Left lung (tissue), 10 donors: Measurements from ENCODE around the gene OSER1. TPM values are rescaled to one million over a fixed set of nuclear protein-coding genes. Genes with fewer than 3 reads are reported as not detected.
"Not testable (repeated sequence)": the region's sequence is repeated elsewhere in the genome, so short reads cannot be mapped to it uniquely, and the experiment has no call there.

Experiments
- ATAC-seq: fragments of 200-7000 bp; cut with Tn5 transposase; one replicate; pipeline ENCODE4 v1.9.1; 2020; ENCODE audit warnings: moderate library complexity
- DNase-seq, 4 donors: peaks; one replicate each; pipeline ENCODE4 v3.0.0-alpha.2; 2013 to 2020
- H3K27ac ChIP-seq, 2 donors: fragments of 200-600 bp; sonication (generic) in 1 of 2; one replicate each; pipeline versions ENCODE4 v1.5.0 to v1.8.0; 2020 to 2021
- H3K27me3 ChIP-seq, 2 donors: fragments of 200-600 bp; sonication (generic) in 1 of 2; one replicate each; pipeline versions ENCODE4 v1.5.0 to v1.8.0; 2020 to 2021
- H3K36me3 ChIP-seq, 2 donors: fragments of 200-600 bp; sonication (generic) in 1 of 2; one replicate each; pipeline versions ENCODE4 v1.5.0 to v1.8.0; 2020 to 2021
- H3K4me1 ChIP-seq, 2 donors: fragments of 200-600 bp; one replicate each; pipeline ENCODE4 v1.8.0; 2021
- H3K4me3 ChIP-seq, 2 donors: fragments of 200-600 bp; sonication (generic) in 1 of 2; one replicate each; pipeline versions ENCODE4 v1.5.0 to v1.8.0; 2020 to 2021; ENCODE audit warnings: mild to moderate bottlenecking in 1 of 2
- H3K9me3 ChIP-seq, 2 donors: fragments of 200-600 bp; sonication (generic) in 1 of 2; one replicate each; pipeline versions ENCODE4 v1.5.0 to v1.8.0; 2020 to 2021
- intact Hi-C, 2 donors: fragments of 100-400 bp; cut with DNase I; formaldehyde crosslinking; loops; one replicate each; pipeline versions ENCODE4 v1.11.2 to v1.14.2; 2022
- polyA plus RNA-seq, 6 donors: library from polyadenylated mRNA; unstranded; fragments of 120-200 nt; gene quantifications; one replicate each; pipeline ENCODE4 v1.2.1, GENCODE V29; 2013; ENCODE audit not compliant: insufficient read length in 6 of 6
- total RNA-seq, 2 donors: library from RNA; stranded (reverse); fragmentation: NEBNext Ultra II Directional; extraction: Animal tissue kit (Norgen Biotek cat#: 25700); gene quantifications; one replicate each; pipeline ENCODE4 v1.2.1, GENCODE V29; 2021
- TF ChIP-seq, protein P1 (sequence below), 2 donors: fragments of 200-600 bp; sonication (generic) in 1 of 2; IDR thresholded peaks; one replicate each; pipeline versions ENCODE4 v1.5.0 to v1.8.0; 2021; ENCODE audit warnings: antibody characterized with exemption in 2 of 2
- donor health status: DM: no; HTN: yes; CAD: no.
- donor health status: DM: no; HTN: no; CAD: no.

Gene OSER1
- total and polyA plus RNA-seq, 8 donors = 22.3 to 44.8 (median 36.8) TPM

DNA sequence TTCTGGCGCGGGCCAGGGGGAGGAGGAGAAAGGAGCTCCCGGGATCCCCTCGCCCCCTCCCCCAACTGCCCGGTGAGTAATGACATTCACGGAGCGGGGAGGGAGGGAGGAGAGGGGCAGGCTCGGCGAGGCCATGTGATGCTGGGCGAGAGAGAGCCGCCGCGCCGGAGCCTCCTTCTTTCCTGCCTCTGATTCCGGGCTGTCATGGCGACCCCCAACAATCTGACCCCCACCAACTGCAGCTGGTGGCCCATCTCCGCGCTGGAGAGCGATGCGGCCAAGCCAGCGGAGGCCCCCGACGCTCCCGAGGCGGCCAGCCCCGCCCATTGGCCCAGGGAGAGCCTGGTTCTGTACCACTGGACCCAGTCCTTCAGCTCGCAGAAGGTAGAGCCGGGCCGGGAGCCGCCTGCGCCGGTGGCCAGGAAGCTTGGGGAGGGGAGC is 36.6 kb upstream of the OSER1 start, which contains the start of gene GDAP1L1:
Gene GDAP1L1 (plus strand): TSS at position 178 of the 441 bp plus-strand sequence. CDS start 27 bp downstream, at position 205.
- ATAC-seq = peak; percentile 26
- TF ChIP-seq, protein P1, sequence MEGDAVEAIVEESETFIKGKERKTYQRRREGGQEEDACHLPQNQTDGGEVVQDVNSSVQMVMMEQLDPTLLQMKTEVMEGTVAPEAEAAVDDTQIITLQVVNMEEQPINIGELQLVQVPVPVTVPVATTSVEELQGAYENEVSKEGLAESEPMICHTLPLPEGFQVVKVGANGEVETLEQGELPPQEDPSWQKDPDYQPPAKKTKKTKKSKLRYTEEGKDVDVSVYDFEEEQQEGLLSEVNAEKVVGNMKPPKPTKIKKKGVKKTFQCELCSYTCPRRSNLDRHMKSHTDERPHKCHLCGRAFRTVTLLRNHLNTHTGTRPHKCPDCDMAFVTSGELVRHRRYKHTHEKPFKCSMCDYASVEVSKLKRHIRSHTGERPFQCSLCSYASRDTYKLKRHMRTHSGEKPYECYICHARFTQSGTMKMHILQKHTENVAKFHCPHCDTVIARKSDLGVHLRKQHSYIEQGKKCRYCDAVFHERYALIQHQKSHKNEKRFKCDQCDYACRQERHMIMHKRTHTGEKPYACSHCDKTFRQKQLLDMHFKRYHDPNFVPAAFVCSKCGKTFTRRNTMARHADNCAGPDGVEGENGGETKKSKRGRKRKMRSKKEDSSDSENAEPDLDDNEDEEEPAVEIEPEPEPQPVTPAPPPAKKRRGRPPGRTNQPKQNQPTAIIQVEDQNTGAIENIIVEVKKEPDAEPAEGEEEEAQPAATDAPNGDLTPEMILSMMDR (IDR thresholded peaks at IDR 0.05) = no peak
- no peaks in the 10 kb centered on the region for H3K36me3 ChIP-seq
- no peak for DNase-seq
- H3K27me3 ChIP-seq = peaks cover 14 to 37% of the 10 kb centered on the region in 2 donors
- H3K27ac ChIP-seq = no peak within 1 kb of the TSS
- H3K4me3 ChIP-seq = no peak within 1 kb of the TSS
- H3K4me1 ChIP-seq = no peaks in the 10 kb centered on the region
- intact Hi-C loops = no loop called here
- no peaks in the 10 kb centered on the region for H3K9me3 ChIP-seq

DNA sequence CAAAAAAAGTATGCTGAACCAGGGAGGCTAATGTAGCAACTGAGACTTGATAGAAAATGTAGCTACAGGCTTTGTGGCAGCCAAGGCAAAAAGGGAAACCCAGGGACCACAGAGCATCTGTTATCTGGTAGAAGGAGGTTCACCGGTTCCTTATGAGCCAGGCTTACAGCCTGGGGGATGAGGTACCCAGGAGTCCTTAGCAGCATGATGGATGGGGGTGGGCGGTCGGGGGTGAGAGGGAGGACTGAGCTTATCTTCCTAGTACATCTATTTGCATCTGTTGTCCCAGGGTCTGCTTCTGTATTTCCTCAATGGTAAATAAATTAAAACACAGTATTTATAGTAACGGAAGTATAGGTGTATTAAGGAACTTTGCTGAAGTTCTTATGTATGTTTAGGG is 35.4 kb upstream of the OSER1 start:
- Histone ChIP-seq H3K4me3 (no peak overlapping the region), H3K36me3 (no peaks in the 10 kb centered on the region), H3K27ac (no peak overlapping the region), H3K27me3 (peaks cover 14 to 37% of the 10 kb centered on the region in 2 donors), H3K9me3 (no peaks in the 10 kb centered on the region), H3K4me1 (no peaks in the 10 kb centered on the region)
- DNase-seq = no peak
- ATAC-seq = no peak
- intact Hi-C loops = no loop called here
- TF ChIP-seq, protein P1 (IDR thresholded peaks at IDR 0.05) = no peak

DNA sequence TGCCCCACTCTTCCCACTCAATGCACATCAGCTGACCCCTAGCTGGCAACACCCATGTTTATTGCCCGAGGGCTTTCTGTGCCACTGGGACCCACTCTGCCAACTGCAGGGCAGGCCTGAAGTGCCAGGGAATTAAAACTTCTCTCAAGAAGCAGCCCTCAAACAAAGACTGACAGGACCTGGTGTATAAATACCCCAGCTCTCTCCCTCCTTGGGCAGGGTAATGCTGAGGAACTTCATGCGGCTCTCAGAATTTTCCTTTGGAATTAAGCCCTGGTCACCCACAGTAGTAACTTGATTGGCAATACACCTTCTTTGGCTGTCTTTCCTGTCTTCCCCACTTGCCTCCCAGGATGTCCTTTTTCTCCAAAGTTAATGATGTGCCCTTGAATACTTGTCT is 31.2 kb upstream of the OSER1 start:
- TF ChIP-seq, protein P1 (IDR thresholded peaks at IDR 0.05) = no peak
- Histone ChIP-seq H3K27ac (no peak overlapping the region), H3K4me1 (no peaks in the 10 kb centered on the region), H3K36me3 (no peaks in the 10 kb centered on the region), H3K27me3 (peaks cover 0 to 8% of the 10 kb centered on the region in 2 donors), H3K4me3 (no peak overlapping the region), H3K9me3 (peaks cover 0 to 3% of the 10 kb centered on the region in 2 donors)
- DNase-seq (no peak), ATAC-seq (no peak)
- intact Hi-C loops = no loop called here

DNA sequence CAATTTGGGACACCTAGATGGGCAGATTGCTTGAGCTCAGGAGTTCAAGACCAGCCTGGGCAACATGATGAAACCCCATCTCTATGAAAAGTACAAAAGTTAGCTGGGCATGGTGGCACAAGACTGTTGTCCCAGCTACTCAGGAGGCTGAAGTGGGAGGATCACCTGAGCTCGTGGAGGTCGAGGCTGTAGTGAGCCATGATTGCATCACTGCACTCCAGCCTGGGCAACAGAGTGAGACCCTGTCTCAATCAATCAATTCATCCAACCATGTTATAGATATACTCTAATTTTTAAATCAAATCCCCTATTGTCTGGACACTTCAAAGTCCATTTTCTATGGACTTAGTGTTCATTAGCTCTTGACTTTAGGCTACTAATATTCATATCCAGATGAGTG is 26.3 kb upstream of the OSER1 start:
- intact Hi-C loops, H3K27ac ChIP-seq, DNase-seq, H3K27me3 ChIP-seq, H3K4me3 ChIP-seq, H3K4me1 ChIP-seq, H3K9me3 ChIP-seq, ATAC-seq, H3K36me3 ChIP-seq: not testable (repeated sequence)

DNA sequence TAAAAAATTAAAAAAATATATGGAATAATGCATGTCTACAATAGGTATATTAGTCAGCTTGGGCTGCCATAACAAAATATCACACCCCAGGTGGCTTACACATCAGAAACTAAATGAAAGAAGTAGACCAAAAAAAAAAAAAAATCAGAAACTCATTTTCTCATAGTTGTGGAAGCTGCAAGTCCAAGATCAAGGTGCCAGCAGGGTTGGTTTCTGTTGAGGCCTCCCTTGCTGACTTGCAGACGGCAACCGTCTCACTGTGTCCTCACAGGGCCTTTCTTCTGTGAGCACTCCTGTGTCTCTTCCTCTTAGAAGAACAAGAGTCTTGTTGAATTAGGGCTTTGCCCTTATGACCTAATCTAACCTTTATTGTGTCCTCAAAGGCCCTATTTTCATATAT is 25.1 kb upstream of the OSER1 start:
- Histone ChIP-seq H3K4me3 (no peak overlapping the region), H3K27ac (no peak overlapping the region), H3K36me3 (no peaks in the 10 kb centered on the region), H3K4me1 (no peaks in the 10 kb centered on the region), H3K27me3 (no peaks in the 10 kb centered on the region), H3K9me3 (peaks cover 0 to 3% of the 10 kb centered on the region in 2 donors)
- no peak for DNase-seq
- no peak for ATAC-seq
- TF ChIP-seq, protein P1 (IDR thresholded peaks at IDR 0.05) = no peak
- intact Hi-C loops = no loop called here
